Glutamatergic neuron (in vitro differentiated cells): ENCODE measurements around the gene KIF5A. TPM values are rescaled to one million over a fixed set of nuclear protein-coding genes. Genes with fewer than 3 reads are reported as not detected.

Source experiments
- DNase-seq: peaks from one replicate; pipeline ENCODE4 v3.0.0; 2022
- H3K27ac Mint-ChIP-seq: one replicate; pipeline ENCODE4 v1.8.0; 2020; ENCODE audit warnings: mild to moderate bottlenecking, mixed read lengths, inconsistent platforms; ENCODE audit not compliant: unreplicated experiment
- H3K27me3 Mint-ChIP-seq: one replicate; pipeline ENCODE4 v1.8.0; 2020; ENCODE audit warnings: mild to moderate bottlenecking, moderate library complexity, mixed read lengths, inconsistent platforms; ENCODE audit not compliant: unreplicated experiment
- H3K36me3 Mint-ChIP-seq: one replicate; pipeline ENCODE4 v1.8.0; 2020; ENCODE audit warnings: mild to moderate bottlenecking, mixed read lengths, inconsistent platforms; ENCODE audit not compliant: unreplicated experiment
- H3K4me1 Mint-ChIP-seq: one replicate; pipeline ENCODE4 v1.8.0; 2020; ENCODE audit warnings: mild to moderate bottlenecking, low read depth, mixed read lengths, inconsistent platforms; ENCODE audit not compliant: unreplicated experiment
- H3K4me3 Mint-ChIP-seq: one replicate; pipeline ENCODE4 v1.8.0; 2020; ENCODE audit warnings: mild to moderate bottlenecking, mixed read lengths, inconsistent platforms; ENCODE audit not compliant: unreplicated experiment
- H3K9me3 Mint-ChIP-seq: one replicate; pipeline ENCODE4 v1.8.0; 2020; ENCODE audit warnings: mild to moderate bottlenecking, moderate library complexity, mixed read lengths, inconsistent platforms; ENCODE audit not compliant: unreplicated experiment
- total RNA-seq: library from RNA; stranded (reverse); fragmentation: NEBNext Ultra II Directional; extraction: Animal tissue kit (Norgen Biotek cat#: 25700); gene quantifications from one replicate; pipeline ENCODE4 v1.2.1, GENCODE V29; 2021; ENCODE audit not compliant: unreplicated experiment
- TF ChIP-seq, protein P1 (sequence below): fragments of 200-600 bp; sonication (generic); IDR thresholded peaks from one replicate; pipeline ENCODE4 v1.5.0; 2021; ENCODE audit not compliant: partially characterized antibody, unreplicated experiment

KIF5A gene
- total RNA-seq, 1 donor from 2014 or later, result 314 TPM

DNA sequence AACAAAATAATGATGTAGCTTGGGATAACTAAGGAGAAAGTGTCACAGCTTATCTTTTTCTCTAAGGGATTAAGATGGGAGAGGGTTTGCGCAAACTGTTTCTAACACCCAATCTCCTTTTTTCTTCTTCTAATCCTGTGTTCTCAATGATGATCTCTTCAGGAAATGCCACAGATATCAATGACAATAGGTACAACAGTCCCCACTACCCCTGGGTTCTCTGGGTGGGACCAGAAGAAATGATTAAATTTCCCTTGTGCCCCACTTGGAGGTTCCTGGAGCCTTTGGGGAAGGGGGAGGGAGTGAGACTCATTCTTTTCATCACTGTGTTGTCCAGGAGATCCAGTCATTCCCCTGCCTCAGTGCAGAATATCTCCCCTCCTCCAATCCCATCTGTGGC, 32.6 kb downstream of the KIF5A start:
- peaks cover 9% of the 10 kb centered on the region for H3K27me3 Mint-ChIP-seq
- DNase-seq, result no peak
- TF ChIP-seq, protein P1, sequence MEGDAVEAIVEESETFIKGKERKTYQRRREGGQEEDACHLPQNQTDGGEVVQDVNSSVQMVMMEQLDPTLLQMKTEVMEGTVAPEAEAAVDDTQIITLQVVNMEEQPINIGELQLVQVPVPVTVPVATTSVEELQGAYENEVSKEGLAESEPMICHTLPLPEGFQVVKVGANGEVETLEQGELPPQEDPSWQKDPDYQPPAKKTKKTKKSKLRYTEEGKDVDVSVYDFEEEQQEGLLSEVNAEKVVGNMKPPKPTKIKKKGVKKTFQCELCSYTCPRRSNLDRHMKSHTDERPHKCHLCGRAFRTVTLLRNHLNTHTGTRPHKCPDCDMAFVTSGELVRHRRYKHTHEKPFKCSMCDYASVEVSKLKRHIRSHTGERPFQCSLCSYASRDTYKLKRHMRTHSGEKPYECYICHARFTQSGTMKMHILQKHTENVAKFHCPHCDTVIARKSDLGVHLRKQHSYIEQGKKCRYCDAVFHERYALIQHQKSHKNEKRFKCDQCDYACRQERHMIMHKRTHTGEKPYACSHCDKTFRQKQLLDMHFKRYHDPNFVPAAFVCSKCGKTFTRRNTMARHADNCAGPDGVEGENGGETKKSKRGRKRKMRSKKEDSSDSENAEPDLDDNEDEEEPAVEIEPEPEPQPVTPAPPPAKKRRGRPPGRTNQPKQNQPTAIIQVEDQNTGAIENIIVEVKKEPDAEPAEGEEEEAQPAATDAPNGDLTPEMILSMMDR, result no peak
- no peak overlapping the region for H3K4me3 Mint-ChIP-seq
- H3K27ac Mint-ChIP-seq, result no peak overlapping the region
- no peaks in the 10 kb centered on the region for H3K4me1 Mint-ChIP-seq
- H3K36me3 Mint-ChIP-seq, result peaks cover 12% of the 10 kb centered on the region
- peaks cover 16% of the 10 kb centered on the region for H3K9me3 Mint-ChIP-seq

GRCh38 chr12:57583008-57583831, 33.4 kb downstream of the KIF5A start:
- no peak overlapping the region for H3K4me3 Mint-ChIP-seq
- peaks cover 10% of the 10 kb centered on the region for H3K36me3 Mint-ChIP-seq

GRCh38 chr12:57584050-57584449, 34.2 kb downstream of the KIF5A start:
- no peak overlapping the region for H3K27ac Mint-ChIP-seq
- no peak overlapping the region for H3K4me3 Mint-ChIP-seq

More at GRCh38 chr12:57583008-57583831, 33.4 kb downstream of the KIF5A start:
- DNase-seq, result peak; percentile 58
- Mint-ChIP-seq H3K27me3 (peaks cover 9% of the 10 kb centered on the region), H3K27ac (no peak overlapping the region), H3K4me1 (no peaks in the 10 kb centered on the region), H3K9me3 (peaks cover 16% of the 10 kb centered on the region)
- TF ChIP-seq, protein P1, result peak; percentile 95

DNA sequence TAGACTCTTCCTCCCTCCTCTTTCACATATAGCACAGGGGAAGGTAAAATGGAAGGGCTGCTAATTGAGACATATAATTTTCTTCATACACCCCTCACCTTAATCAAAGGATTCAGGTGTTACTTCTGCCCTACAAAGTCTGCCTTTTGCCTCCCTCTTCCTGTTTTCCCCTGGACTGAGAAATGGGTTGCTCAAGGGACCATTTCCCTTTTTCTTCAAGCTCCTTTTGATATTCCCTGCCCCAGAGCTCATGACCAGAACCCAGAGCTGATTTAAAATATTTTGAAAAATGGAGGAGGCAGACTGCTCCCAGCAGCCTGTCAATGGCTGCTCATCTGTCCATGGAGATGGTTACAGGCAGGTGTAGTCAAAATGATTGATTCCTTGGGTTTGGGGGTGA, 34.8 kb downstream of the KIF5A start:
- H3K36me3 Mint-ChIP-seq, result peaks cover 7% of the 10 kb centered on the region
- peaks cover 14% of the 10 kb centered on the region for H3K9me3 Mint-ChIP-seq
- TF ChIP-seq, protein P1, result no peak
- H3K4me1 Mint-ChIP-seq, result no peaks in the 10 kb centered on the region
- H3K27me3 Mint-ChIP-seq, result peaks cover 3% of the 10 kb centered on the region
- H3K27ac Mint-ChIP-seq, result no peak overlapping the region
- no peak for DNase-seq
- H3K4me3 Mint-ChIP-seq, result peak overlapping the region; percentile 20

More at GRCh38 chr12:57584050-57584449, 34.2 kb downstream of the KIF5A start:
- Mint-ChIP-seq H3K4me1 (no peaks in the 10 kb centered on the region), H3K9me3 (peaks cover 15% of the 10 kb centered on the region), H3K27me3 (peaks cover 5% of the 10 kb centered on the region), H3K36me3 (peaks cover 7% of the 10 kb centered on the region)
- DNase-seq, result no peak
- TF ChIP-seq, protein P1, result no peak

DNA sequence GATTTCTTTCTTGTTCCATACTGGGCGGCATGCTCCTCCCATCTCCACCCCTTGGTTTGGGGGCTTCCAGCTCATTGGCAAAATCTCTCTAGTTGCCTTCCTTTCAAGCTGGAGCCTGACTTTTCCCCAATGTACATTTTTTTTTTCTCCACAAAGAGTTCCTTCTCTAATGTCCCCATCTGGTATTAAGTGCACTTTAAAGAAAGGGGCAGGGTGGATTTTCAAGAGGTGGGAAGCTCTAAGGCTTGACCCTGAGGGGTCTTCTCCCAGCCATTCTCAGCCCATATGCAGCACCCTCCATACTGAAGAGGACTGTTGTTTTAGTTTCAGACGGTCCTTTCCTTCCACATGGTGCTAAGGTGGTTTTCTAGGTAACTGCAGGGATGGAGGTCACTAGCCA, 35.3 kb downstream of the KIF5A start:
- TF ChIP-seq, protein P1, result no peak
- H3K27me3 Mint-ChIP-seq, result peaks cover 3% of the 10 kb centered on the region
- no peak for DNase-seq
- H3K4me1 Mint-ChIP-seq, result no peaks in the 10 kb centered on the region
- H3K9me3 Mint-ChIP-seq, result peaks cover 13% of the 10 kb centered on the region
- H3K27ac Mint-ChIP-seq, result no peak overlapping the region
- H3K4me3 Mint-ChIP-seq, result no peak overlapping the region
- H3K36me3 Mint-ChIP-seq, result peaks cover 7% of the 10 kb centered on the region
